ENCODE measurements around the gene PCSK2. TPM values are rescaled to one million over a fixed set of nuclear protein-coding genes. Genes with fewer than 3 reads are reported as not detected.

PCSK2 gene
- total and polyA plus RNA-seq, 2 of the 8 experiments (the other 6 are each of a cell fraction or from before 2014, with no cell fraction given), result 1.9 to 4.2 TPM

GRCh38 chr20:17273717-17274116 is 46.9 kb downstream of the PCSK2 start:
- no peaks in the 10 kb centered on the region for H3K36me3 ChIP-seq (ENCODE audit: control insufficient read depth in 2 of 4, insufficient read depth in 4 of 4, low read length in 3 of 4)
- H3K23me2 ChIP-seq (ENCODE audit: low read depth, low read length), result no peaks in the 10 kb centered on the region; the same call in 1 of the 2 replicates
- TF ChIP-seq HDAC6 (IDR thresholded peaks at IDR 0.05; ENCODE audit: low read depth, low read length), result no peak
- no peak for TF ChIP-seq BRCA1 (IDR thresholded peaks at IDR 0.05; ENCODE audit: low read depth, low read length)
- no peak for TF ChIP-seq SRF (IDR thresholded peaks at IDR 0.05; ENCODE audit: low read depth, low read length)
- TF ChIP-seq CREB1 (IDR thresholded peaks at IDR 0.05), result no peak
- TF ChIP-seq CEBPB (IDR thresholded peaks at IDR 0.05; ENCODE audit: low read depth, low read length), result no peak
- TF ChIP-seq RAD21 (IDR thresholded peaks at IDR 0.05 in 1 of 2, conservative IDR thresholded peaks at IDR 0.05 in 1 of 2; ENCODE audit: low read depth in 2 of 2, low read length in 2 of 2), result no peak
- TF ChIP-seq BACH1 (IDR thresholded peaks at IDR 0.05; ENCODE audit: low read length), result no peak
- TF ChIP-seq TEAD4 (IDR thresholded peaks at IDR 0.05; ENCODE audit: low read depth, low read length), result no peak
- TF ChIP-seq KDM5A (IDR thresholded peaks at IDR 0.05; ENCODE audit: low read length), result no peak
- no peak for TF ChIP-seq EZH2 (IDR thresholded peaks at IDR 0.05; ENCODE audit: low read depth, low read length, severe bottlenecking)
- H2BK15ac ChIP-seq (ENCODE audit: low read length), result no peak overlapping the region
- no peak overlapping the region for H3K27ac ChIP-seq (ENCODE audit: low read depth, low read length)
- no peak overlapping the region for H3K4ac ChIP-seq (replicated peaks; ENCODE audit: insufficient read length, low read depth, low read length)
- no peaks in the 10 kb centered on the region for H3K9me3 ChIP-seq (ENCODE audit: insufficient read depth in 2 of 2, low read depth in 1 of 2, low read length in 1 of 2)
- H3K14ac ChIP-seq (ENCODE audit: insufficient read length), result no peak overlapping the region
- no peaks in the 10 kb centered on the region for H3K79me2 ChIP-seq (ENCODE audit: control insufficient read depth in 1 of 2, insufficient read depth in 2 of 2, low read length in 2 of 2)
- no peak overlapping the region for H2BK120ac ChIP-seq (replicated peaks; ENCODE audit: low read depth, low read length)
- no peak overlapping the region for H3K4me3 ChIP-seq (ENCODE audit: extremely low read depth in 1 of 4, insufficient read depth in 2 of 4, low read depth in 3 of 4, low read length in 4 of 4)
- no peak overlapping the region for H2BK12ac ChIP-seq (ENCODE audit: low read depth, low read length)
- no peaks in the 10 kb centered on the region for H3K27me3 ChIP-seq (replicated peaks in 1 of 4; ENCODE audit: control insufficient read depth in 3 of 4, extremely low read depth in 1 of 4, insufficient read depth in 3 of 4, low read length in 3 of 4)
- no peak overlapping the region for H2BK5ac ChIP-seq (ENCODE audit: low read depth, low read length)
- H2AFZ ChIP-seq (ENCODE audit: low read length), result no peak overlapping the region
- H3K18ac ChIP-seq (ENCODE audit: extremely low read depth, low read length), result no peak overlapping the region
- H4K20me1 ChIP-seq (replicated peaks in 1 of 2; ENCODE audit: control insufficient read depth in 1 of 2, insufficient read depth in 2 of 2, low read length in 2 of 2), result no peaks in the 10 kb centered on the region
- POLR2A ChIA-PET (ENCODE audit: partially characterized antibody), result no interaction called here
- 92% methylated on average over 3 of the region's 3 CpGs; no CpG with 5 or more reads in 1 of the 2 experiments for WGBS, 2 experiments (ENCODE audit: extremely low coverage in 1 of 2, insufficient coverage in 1 of 2, insufficient read length in 1 of 2, insufficient replicate concordance in 2 of 2, low coverage in 1 of 2, low lambda C conversion rate in 2 of 2, missing lambda C conversion rate in 1 of 2)
- no peak overlapping the region for H2BK20ac ChIP-seq (ENCODE audit: low read length)
- H3K23ac ChIP-seq (ENCODE audit: insufficient read length), result no peak overlapping the region
- H3K56ac ChIP-seq (replicated peaks; ENCODE audit: insufficient read length, low read depth, low read length), result no peak overlapping the region
- FAIRE-seq, result no peak
- no peak overlapping the region for H4K8ac ChIP-seq (ENCODE audit: extremely low read depth, insufficient read depth, low read length)
- H3K4me1 ChIP-seq (replicated peaks in 1 of 4; ENCODE audit: control insufficient read depth in 3 of 4, insufficient read depth in 4 of 4, low read length in 3 of 4), result no peaks in the 10 kb centered on the region
- no peaks in the 10 kb centered on the region for H3K79me1 ChIP-seq (ENCODE audit: low read depth, low read length)
- no peak overlapping the region for H4K91ac ChIP-seq (replicated peaks; ENCODE audit: insufficient read length, low read length)
- DNase-seq (ENCODE audit: low read depth in 1 of 2, low spot score in 2 of 2), result no peak
- CTCF ChIA-PET (ENCODE audit: partially characterized antibody), result interaction anchor here (1.2 kb wide), 1 partner anchor 12 kb away, joined by 4 read pairs; no protein-coding TSS in a partner anchor
- H3K9ac ChIP-seq (replicated peaks in 1 of 4; ENCODE audit: extremely low read depth in 1 of 4, low read depth in 3 of 4, low read length in 3 of 4), result no peak overlapping the region
- H3K4me2 ChIP-seq (ENCODE audit: insufficient read depth in 1 of 2, low read depth in 2 of 2, low read length in 2 of 2), result no peak overlapping the region
- H2AK5ac ChIP-seq (ENCODE audit: low read depth, low read length), result no peak overlapping the region
- H4K5ac ChIP-seq (ENCODE audit: insufficient read length, low read depth, low read length), result no peak overlapping the region

All from H1 (cell line).